ENCODE measurements around the gene TSC1.

Gene TSC1

DNA sequence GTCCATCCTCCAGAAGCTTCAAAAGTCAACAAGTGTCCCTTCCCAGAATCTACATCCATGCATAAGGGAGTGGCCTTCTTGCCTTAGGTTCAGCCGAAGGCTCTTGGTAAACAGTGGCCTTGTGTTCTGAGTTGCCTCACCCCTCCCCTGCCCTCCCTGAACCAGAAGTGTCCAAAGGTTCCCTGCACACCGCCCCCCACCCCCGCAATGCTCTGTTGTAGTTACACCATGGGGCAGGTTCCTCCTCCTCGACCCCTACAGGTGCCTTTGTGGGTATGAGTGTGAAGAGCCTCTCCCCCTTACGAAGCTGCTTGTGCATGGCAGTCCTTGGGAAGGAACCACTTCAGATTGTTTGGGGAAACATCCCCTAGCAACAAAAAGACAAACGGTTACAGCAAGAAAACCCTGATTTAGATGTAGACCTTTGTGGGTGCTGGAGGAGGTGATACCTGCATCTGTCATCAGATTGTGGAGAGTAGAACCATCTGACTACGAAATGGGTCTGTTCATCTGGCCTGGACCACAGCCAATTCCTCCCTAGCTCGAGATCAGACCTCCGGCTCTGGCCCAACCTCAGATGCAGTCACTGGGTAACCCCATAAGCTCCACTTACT is 58.6 kb downstream of the TSC1 start:
- no peaks in the 10 kb centered on the region for H3K4me1 ChIP-seq (ENCODE audit: control insufficient read depth, insufficient read depth, low read length)
- POLR2A ChIA-PET = interaction anchor here (0.6 kb wide), 1 partner anchor 43 kb away, joined by 3 read pairs; no protein-coding TSS in a partner anchor

DNA sequence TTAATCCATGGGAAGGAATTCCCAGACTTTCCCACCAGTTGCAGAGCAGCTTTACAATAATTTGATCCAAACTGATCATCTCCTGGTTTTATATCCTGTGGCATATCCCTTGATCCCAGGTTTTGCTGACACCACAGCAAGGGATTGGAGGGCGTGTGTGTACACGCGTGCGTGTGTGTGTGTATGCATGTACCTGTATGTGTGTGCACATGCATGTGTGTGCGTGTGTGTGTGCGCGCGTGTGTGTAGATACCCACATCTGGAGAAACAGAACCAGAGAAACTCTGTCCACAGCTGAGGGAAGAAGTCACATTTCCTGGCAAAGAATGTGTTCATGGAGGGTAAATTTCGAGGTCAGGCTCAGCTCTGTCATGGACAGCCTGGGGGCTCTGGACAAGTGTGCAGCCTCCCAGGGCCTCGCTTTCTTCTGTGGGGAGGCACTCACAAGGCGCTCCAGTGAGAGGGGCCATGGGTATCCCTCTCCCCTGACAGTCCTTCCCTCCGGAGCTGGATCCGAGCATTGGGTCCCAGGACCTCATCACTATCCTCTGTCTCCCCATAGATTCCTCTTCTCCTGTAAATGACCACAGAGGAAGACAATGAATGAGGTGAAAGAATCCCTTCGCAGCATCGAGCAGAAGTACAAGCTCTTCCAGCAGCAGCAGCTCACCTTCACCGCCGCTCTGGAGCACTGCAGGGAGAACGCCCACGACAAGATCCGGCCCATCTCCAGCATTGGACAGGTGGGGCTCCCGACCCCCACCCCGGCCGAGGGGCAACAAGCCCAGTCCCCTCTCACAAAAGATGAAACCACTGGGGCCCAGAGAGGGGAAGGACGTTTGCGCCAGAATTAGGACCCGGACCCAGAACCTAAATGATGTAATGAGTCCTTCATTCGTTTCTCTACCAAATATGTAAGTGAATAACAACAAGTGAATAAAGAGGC is 60.8 kb downstream of the TSC1 start:
- peak; percentile 95 for TF ChIP-seq ZSCAN4 (tag by site-specific recombination; IDR thresholded peaks at IDR 0.05)
- no peak for TF ChIP-seq GLIS1 (tag by site-specific recombination; IDR thresholded peaks at IDR 0.05)
- ChIA-PET POLR2A (interaction anchor here (0.7 kb wide), 1 partner anchor 60 kb away, joined by 3 read pairs; no protein-coding TSS in a partner anchor), CTCF (interaction anchor here (2.6 kb wide), 1 partner anchor 18 kb away, joined by 16 read pairs; no protein-coding TSS in a partner anchor)
- Histone ChIP-seq H3K4me3 (ENCODE audit: low read depth, low read length) (no peak overlapping the region), H3K9me3 (ENCODE audit: control insufficient read depth, insufficient read depth, low read depth, low read length) (no peaks in the 10 kb centered on the region), H3K36me3 (ENCODE audit: control insufficient read depth in 2 of 2, insufficient read depth in 1 of 2, low read length in 2 of 2) (no peaks in the 10 kb centered on the region), H3K4me1 (ENCODE audit: control insufficient read depth, insufficient read depth, low read length) (no peaks in the 10 kb centered on the region), H3K27ac (ENCODE audit: extremely low read depth, low read depth, low read length) (no peak overlapping the region)

More for the DNA sequence above, 58.6 kb downstream of the TSC1 start:
- Histone ChIP-seq H3K27ac (ENCODE audit: extremely low read depth, low read depth, low read length) (no peak overlapping the region), H3K9me3 (ENCODE audit: control insufficient read depth, insufficient read depth, low read depth, low read length) (no peaks in the 10 kb centered on the region), H3K4me3 (ENCODE audit: low read depth, low read length) (no peak overlapping the region), H3K36me3 (ENCODE audit: control insufficient read depth in 2 of 2, insufficient read depth in 1 of 2, low read length in 2 of 2) (no peaks in the 10 kb centered on the region)
- CTCF ChIA-PET = interaction anchor here (0.7 to 1.2 kb wide), 2 partner anchors 85 to 104 kb away, joined by 3 read pairs; no protein-coding TSS in a partner anchor
- TF ChIP-seq ZNF280D (tag by site-specific recombination; IDR thresholded peaks at IDR 0.05) (no peak), PRDM10 (tag by site-specific recombination; IDR thresholded peaks at IDR 0.05) (peak; percentile 86), ZNF747 (tag by site-specific recombination; IDR thresholded peaks at IDR 0.05) (no peak), ZNF248 (tag by site-specific recombination; IDR thresholded peaks at IDR 0.05) (no peak), BCL11B (tag by site-specific recombination; IDR thresholded peaks at IDR 0.05; ENCODE audit: low read depth) (no peak), KLF1 (tag by site-specific recombination; IDR thresholded peaks at IDR 0.05) (no peak), ZNF426 (tag by site-specific recombination; IDR thresholded peaks at IDR 0.05) (no peak), ZNF274 (IDR thresholded peaks at IDR 0.05; ENCODE audit: low read length) (no peak), ZNF274 (tag by site-specific recombination; IDR thresholded peaks at IDR 0.05; ENCODE audit: borderline replicate concordance) (no peak), SCRT2 (tag by site-specific recombination; IDR thresholded peaks at IDR 0.05) (peak; percentile 79), WT1 (tag by site-specific recombination; IDR thresholded peaks at IDR 0.05) (no peak)
